Testis (tissue), 3 donors: ENCODE data around the gene NAP1L5. TPM values are rescaled to one million over a fixed set of nuclear protein-coding genes. Genes with fewer than 3 reads are reported as not detected.

Experiments used
- DNase-seq: peaks from one replicate; pipeline ENCODE4 v3.0.0-alpha.2; 2019
- H3K27ac ChIP-seq, 2 donors: fragments of 200-600 bp; sonication (generic); one replicate each; pipeline ENCODE4 v1.5.1; 2019
- H3K27me3 ChIP-seq: fragments of 200-600 bp; sonication (generic); one replicate; pipeline ENCODE4 v1.5.1; 2019
- H3K36me3 ChIP-seq: fragments of 200-600 bp; sonication (generic); one replicate; pipeline ENCODE4 v1.5.1; 2017; ENCODE audit warnings: low read depth; ENCODE audit errors: missing control alignments
- H3K4me1 ChIP-seq: fragments of 200-600 bp; sonication (generic); one replicate; pipeline ENCODE4 v1.5.1; 2019
- H3K4me3 ChIP-seq, 2 donors: fragments of 200-600 bp; sonication (generic); one replicate each; pipeline ENCODE4 v1.5.1; 2017 to 2019
- H3K9me3 ChIP-seq: fragments of 200-600 bp; sonication (generic); one replicate; pipeline ENCODE4 v1.5.1; 2017
- CTCF ChIP-seq, 3 experiments: fragments of 450-650 bp in 2 of 3; fragments of 200-600 bp in 1 of 3; sonication (generic) in 1 of 3; IDR thresholded peaks; one replicate each; pipeline ENCODE4 v1.5.1; 2016 to 2019; ENCODE audit warnings: antibody characterized with exemption in 3 of 3, mild to moderate bottlenecking in 2 of 3, moderate library complexity in 1 of 3
- POLR2A ChIP-seq: fragments of 450-650 bp; IDR thresholded peaks from one replicate; pipeline ENCODE4 v1.6.1; 2017; ENCODE audit warnings: antibody characterized with exemption, mild to moderate bottlenecking, moderate library complexity
- WGBS, 2 donors: methylation state at CpG; one replicate each; pipeline ENCODE4 v1.1.5; 2018; 5-methylcytosine and 5-hydroxymethylcytosine counted together
- intact Hi-C: fragments of 100-400 bp; cut with DNase I; formaldehyde crosslinking; loops from one replicate; pipeline ENCODE4 v1.15.1; 2023; ENCODE audit warnings: low total_unique reads
- polyA plus RNA-seq: library from polyadenylated mRNA; stranded (reverse); fragments of 350-450 nt; fragmentation: Illumina TruSeq; extraction: RNeasy Lipid Tissue Mini Kit (QIAGEN cat#74804); gene quantifications from one replicate; pipeline ENCODE4 v1.2.3, GENCODE V29; 2014; ENCODE audit warnings: low read depth, low replicate concordance; ENCODE audit not compliant: insufficient read depth
- total RNA-seq, 2 donors: library from RNA; depleted of rRNA; stranded (reverse); fragments of >200 nt; gene quantifications; one replicate each; pipeline ENCODE4 v1.2.3, GENCODE V29; 2016

Gene NAP1L5
- total and polyA plus RNA-seq, 3 donors from 2014 or later = 13.9 to 16.1 (median 15.4) TPM

GRCh38 chr4:88720451-88721428 is 23.1 kb upstream of the NAP1L5 start:
- TF ChIP-seq POLR2A (no peak), CTCF (IDR thresholded peaks at IDR 0.05) (no peak)
- Histone ChIP-seq H3K27me3 (no peaks in the 10 kb centered on the region), H3K36me3 (no peaks in the 10 kb centered on the region), H3K4me1 (no peaks in the 10 kb centered on the region), H3K4me3 (no peak overlapping the region), H3K27ac (no peak overlapping the region), H3K9me3 (no peaks in the 10 kb centered on the region)
- whole genome bisulfite sequencing, 2 donors = 75 to 81% methylated on average over 10 of the region's 10 CpGs
- intact Hi-C loops = no loop called here
- DNase-seq = no peak

- no peaks in the 10 kb centered on the region for H3K36me3 ChIP-seq
- 78 to 97% methylated on average over 1 of the region's 1 CpG for WGBS, 2 donors
Measured at GRCh38 chr4:88719381-88719780, 21.8 kb upstream of the NAP1L5 start.

DNA sequence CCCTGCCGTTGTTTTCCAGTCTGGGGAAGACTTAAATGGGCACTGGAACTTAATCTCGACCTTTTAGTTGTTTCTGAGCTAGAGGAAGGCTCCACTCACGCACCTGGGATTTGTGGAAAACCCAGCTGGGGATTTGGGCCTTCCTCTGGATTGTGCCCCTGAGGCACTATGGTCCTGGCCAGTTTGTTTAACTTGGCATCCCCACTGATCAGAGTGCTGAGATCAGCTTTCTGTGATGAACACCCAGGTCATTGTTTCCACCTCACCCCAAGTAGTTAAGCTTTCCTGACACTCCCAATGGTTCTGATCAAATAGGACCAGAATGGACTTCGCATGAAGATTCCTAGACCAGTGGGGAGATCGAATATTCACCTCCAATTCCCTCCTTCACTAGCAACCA is 20.5 kb upstream of the NAP1L5 start:
- intact Hi-C loops = no loop called here
- H3K4me3 ChIP-seq = no peak overlapping the region
- DNase-seq = no peak
- H3K27ac ChIP-seq = no peak overlapping the region
- TF ChIP-seq CTCF (IDR thresholded peaks at IDR 0.05) (no peak), POLR2A (no peak)
- no peaks in the 10 kb centered on the region for H3K4me1 ChIP-seq
- H3K9me3 ChIP-seq = no peaks in the 10 kb centered on the region
- H3K27me3 ChIP-seq = no peaks in the 10 kb centered on the region
- WGBS, 2 donors = 96 to 97% methylated on average over 5 of the region's 5 CpGs
- H3K36me3 ChIP-seq = no peaks in the 10 kb centered on the region

More at GRCh38 chr4:88719381-88719780, 21.8 kb upstream of the NAP1L5 start:
- intact Hi-C loops = no loop called here
- Histone ChIP-seq H3K27ac (no peak overlapping the region), H3K4me1 (no peaks in the 10 kb centered on the region), H3K4me3 (no peak overlapping the region), H3K27me3 (no peaks in the 10 kb centered on the region), H3K9me3 (no peaks in the 10 kb centered on the region)
- TF ChIP-seq POLR2A (no peak), CTCF (IDR thresholded peaks at IDR 0.05) (no peak)
- DNase-seq = no peak

GRCh38 chr4:88713782-88714181 is 16.2 kb upstream of the NAP1L5 start:
- H3K4me3 ChIP-seq = no peak overlapping the region
- 90 to 94% methylated on average over 1 of the region's 1 CpG for WGBS, 2 donors
- H3K9me3 ChIP-seq = no peaks in the 10 kb centered on the region
- no peak overlapping the region for H3K27ac ChIP-seq
- H3K36me3 ChIP-seq = no peaks in the 10 kb centered on the region
- DNase-seq = no peak
- H3K4me1 ChIP-seq = no peaks in the 10 kb centered on the region
- intact Hi-C loops = no loop called here
- TF ChIP-seq POLR2A (no peak), CTCF (IDR thresholded peaks at IDR 0.05) (no peak)
- H3K27me3 ChIP-seq = no peaks in the 10 kb centered on the region
